GM23338 (cell line): ENCODE measurements around the gene RUNX1. TPM values are rescaled to one million over a fixed set of nuclear protein-coding genes. Genes with fewer than 3 reads are reported as not detected.

Source experiments
- ATAC-seq: fragments of 200-7000 bp; cut with Tn5 transposase; 3 replicates; pipeline ENCODE4 v1.9.1; 2020
- DNase-seq: peaks from one replicate; pipeline ENCODE4 v3.0.0-alpha.2; 2015; ENCODE audit warnings: low spot score
- H2AFZ ChIP-seq: fragments of 200-600 bp; sonication (generic); 2 replicates; pipeline ENCODE4 v1.8.0; 2016; ENCODE audit warnings: antibody characterized with exemption, mild to moderate bottlenecking, moderate library complexity
- H3F3A ChIP-seq: fragments of 200-600 bp; sonication (generic); replicated peaks from 2 replicates; pipeline ENCODE4 v1.8.0; 2017; ENCODE audit warnings: antibody characterized with exemption, mixed run types, low read depth
- H3K27ac ChIP-seq: fragments of 200-600 bp; sonication (generic); 2 replicates; pipeline ENCODE4 v1.6.1; 2016; ENCODE audit warnings: low read depth
- H3K27me3 ChIP-seq: fragments of 200-600 bp; sonication (generic); 2 replicates; pipeline ENCODE4 v1.8.0; 2016; ENCODE audit warnings: mild to moderate bottlenecking, mixed run types, moderate library complexity; ENCODE audit not compliant: insufficient read depth
- H3K36me3 ChIP-seq: fragments of 200-600 bp; sonication (generic); 2 replicates; pipeline ENCODE4 v1.8.0; 2016; ENCODE audit warnings: mild to moderate bottlenecking; ENCODE audit not compliant: insufficient read depth
- H3K4me1 ChIP-seq: fragments of 200-600 bp; sonication (generic); 2 replicates; pipeline ENCODE4 v1.8.0; 2016; ENCODE audit warnings: mild to moderate bottlenecking, moderate library complexity; ENCODE audit not compliant: insufficient read depth
- H3K4me2 ChIP-seq: fragments of 200-600 bp; sonication (generic); 2 replicates; pipeline ENCODE4 v1.7.1; 2017; ENCODE audit warnings: mixed run types
- H3K4me3 ChIP-seq: fragments of 200-600 bp; sonication (generic); 2 replicates; pipeline ENCODE4 v1.6.1; 2016; ENCODE audit warnings: mixed run types
- H3K79me2 ChIP-seq: fragments of 200-600 bp; sonication (generic); replicated peaks from 2 replicates; pipeline ENCODE4 v1.8.0; 2017; ENCODE audit warnings: mild to moderate bottlenecking; ENCODE audit not compliant: insufficient read depth
- H3K9me2 ChIP-seq: fragments of 200-600 bp; sonication (generic); 2 replicates; pipeline ENCODE4 v1.8.0; 2017; ENCODE audit not compliant: insufficient read depth
- H4K20me1 ChIP-seq: fragments of 200-600 bp; sonication (generic); replicated peaks from 2 replicates; pipeline ENCODE4 v1.8.0; 2017; ENCODE audit warnings: mild to moderate bottlenecking; ENCODE audit not compliant: insufficient read depth
- H3K27ac Mint-ChIP-seq: 2 replicates; pipeline ENCODE4 v1.8.0; 2020; ENCODE audit warnings: inconsistent platforms, mild to moderate bottlenecking, moderate library complexity, mixed read lengths
- H3K27me3 Mint-ChIP-seq: 3 replicates; pipeline ENCODE4 v1.8.0; 2022; ENCODE audit warnings: low read depth, mild to moderate bottlenecking, moderate library complexity, mixed read lengths, inconsistent platforms; ENCODE audit not compliant: insufficient read depth, poor library complexity
- H3K36me3 Mint-ChIP-seq: 3 replicates; pipeline ENCODE4 v1.8.0; 2021; ENCODE audit warnings: low read depth, mild to moderate bottlenecking, inconsistent platforms, moderate library complexity, mixed read lengths
- H3K4me1 Mint-ChIP-seq: 3 replicates; pipeline ENCODE4 v1.8.0; 2020; ENCODE audit warnings: mild to moderate bottlenecking, inconsistent platforms, mixed read lengths
- H3K4me3 Mint-ChIP-seq: 3 replicates; pipeline ENCODE4 v1.8.0; 2021; ENCODE audit warnings: moderate library complexity, mild to moderate bottlenecking, inconsistent platforms, mixed read lengths
- H3K9me3 Mint-ChIP-seq: 3 replicates; pipeline ENCODE4 v1.8.0; 2020; ENCODE audit warnings: moderate library complexity, mild to moderate bottlenecking, inconsistent platforms, mixed read lengths
- CREB1 ChIP-seq: fragments of 250-450 bp; sonication (Bioruptor Pico); IDR thresholded peaks from 2 replicates; pipeline ENCODE4 v1.5.0; 2020; ENCODE audit warnings: low read depth, mild to moderate bottlenecking, moderate library complexity
- EZH2phosphoT487 ChIP-seq: fragments of 200-600 bp; sonication (generic); IDR thresholded peaks from one replicate; pipeline ENCODE4 v1.8.1; 2018; ENCODE audit warnings: antibody characterized with exemption; ENCODE audit not compliant: unreplicated experiment
- JUNB ChIP-seq: IDR thresholded peaks from one replicate; pipeline ENCODE4 v1.6.1; 2016; ENCODE audit warnings: antibody characterized with exemption; ENCODE audit not compliant: unreplicated experiment
- NANOG ChIP-seq: IDR thresholded peaks from 2 replicates; pipeline ENCODE4 v1.6.1; 2016; ENCODE audit warnings: antibody characterized with exemption, borderline replicate concordance
- STAT1 ChIP-seq: IDR thresholded peaks from one replicate; pipeline ENCODE4 v1.6.1; 2016; ENCODE audit warnings: antibody characterized with exemption; ENCODE audit not compliant: unreplicated experiment
- ZNF114 ChIP-seq: fragments of 250-450 bp; sonication (Bioruptor Pico); IDR thresholded peaks from 2 replicates; pipeline ENCODE4 v1.5.0; 2020; ENCODE audit warnings: mild to moderate bottlenecking, moderate library complexity
- ZNF331 ChIP-seq: fragments of 250-450 bp; sonication (Bioruptor Pico); IDR thresholded peaks from 2 replicates; pipeline ENCODE4 v1.5.0; 2020; ENCODE audit warnings: low read depth, mild to moderate bottlenecking, moderate library complexity
- polyA plus RNA-seq: library from polyadenylated mRNA; unstranded; fragments of >200 nt; fragmentation: Nextera tagmentation; extraction: Ambion mirVana; gene quantifications from 2 replicates; pipeline ENCODE4 v1.2.1, GENCODE V29; 2016
- total RNA-seq: library from RNA; depleted of rRNA; stranded (reverse); fragments of >200 nt; shearing (Covaris generic); gene quantifications from 2 replicates; pipeline ENCODE4 v1.2.3, GENCODE V29; 2014
- TF ChIP-seq, protein P1 (sequence below): fragments of 250-450 bp; sonication (Bioruptor Pico); IDR thresholded peaks from 2 replicates; pipeline ENCODE4 v1.5.0; 2020; ENCODE audit warnings: mild to moderate bottlenecking, moderate library complexity
- TF ChIP-seq, protein P2 (sequence below): IDR thresholded peaks from one replicate; pipeline ENCODE4 v1.6.1; 2018; ENCODE audit warnings: antibody characterized with exemption; ENCODE audit not compliant: unreplicated experiment
- TF ChIP-seq, protein P3 (sequence below), 2 experiments: fragments of 200-600 bp in 1 of 2; sonication (generic) in 1 of 2; conservative IDR thresholded peaks; 2 replicates each; pipeline versions ENCODE4 v1.5.1 to v1.6.1; 2016 to 2017; ENCODE audit warnings: antibody characterized with exemption in 2 of 2, low read depth in 2 of 2, mild to moderate bottlenecking in 2 of 2, moderate library complexity in 1 of 2

RUNX1 gene
- total and polyA plus RNA-seq, 2 experiments from 2014 or later = 0.29 to 1.1 TPM

DNA sequence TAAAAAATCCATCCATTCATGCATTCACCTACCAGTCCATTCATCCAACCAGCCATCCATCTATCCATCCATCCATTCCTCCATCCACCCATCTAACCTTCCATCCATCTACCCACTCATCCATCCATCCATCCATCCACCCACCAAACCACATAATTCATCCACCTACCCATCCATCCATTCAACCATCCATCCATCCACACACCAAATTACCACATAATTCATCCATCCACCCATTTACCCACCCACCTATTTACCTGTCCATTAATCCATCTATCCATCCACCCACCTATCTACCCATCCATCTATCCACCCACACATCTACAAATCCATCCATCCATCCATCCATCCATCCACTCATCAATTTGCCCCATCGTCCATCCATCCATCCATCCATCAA lies 308.9 kb downstream of the RUNX1 start:
- Mint-ChIP-seq H3K4me1 (no peaks in the 10 kb centered on the region; the same call in 2 of the 3 replicates), H3K36me3 (no peaks in the 10 kb centered on the region), H3K4me3 (no peak overlapping the region), H3K9me3 (no peaks in the 10 kb centered on the region; the same call in 2 of the 3 replicates), H3K27me3 (peaks cover 2% of the 10 kb centered on the region), H3K27ac (no peak overlapping the region)
- H3K27me3 ChIP-seq = no peaks in the 10 kb centered on the region
- DNase-seq (no peak), ATAC-seq (no peak)
- no peaks in the 10 kb centered on the region for H3K79me2 ChIP-seq
- H3F3A ChIP-seq = no peaks in the 10 kb centered on the region
- no peak overlapping the region for H3K27ac ChIP-seq
- no peaks in the 10 kb centered on the region for H3K36me3 ChIP-seq
- H3K4me3 ChIP-seq = no peak overlapping the region
- no peak for TF ChIP-seq ZNF331 (CRISPR knock-in tag)
- TF ChIP-seq, protein P1, sequence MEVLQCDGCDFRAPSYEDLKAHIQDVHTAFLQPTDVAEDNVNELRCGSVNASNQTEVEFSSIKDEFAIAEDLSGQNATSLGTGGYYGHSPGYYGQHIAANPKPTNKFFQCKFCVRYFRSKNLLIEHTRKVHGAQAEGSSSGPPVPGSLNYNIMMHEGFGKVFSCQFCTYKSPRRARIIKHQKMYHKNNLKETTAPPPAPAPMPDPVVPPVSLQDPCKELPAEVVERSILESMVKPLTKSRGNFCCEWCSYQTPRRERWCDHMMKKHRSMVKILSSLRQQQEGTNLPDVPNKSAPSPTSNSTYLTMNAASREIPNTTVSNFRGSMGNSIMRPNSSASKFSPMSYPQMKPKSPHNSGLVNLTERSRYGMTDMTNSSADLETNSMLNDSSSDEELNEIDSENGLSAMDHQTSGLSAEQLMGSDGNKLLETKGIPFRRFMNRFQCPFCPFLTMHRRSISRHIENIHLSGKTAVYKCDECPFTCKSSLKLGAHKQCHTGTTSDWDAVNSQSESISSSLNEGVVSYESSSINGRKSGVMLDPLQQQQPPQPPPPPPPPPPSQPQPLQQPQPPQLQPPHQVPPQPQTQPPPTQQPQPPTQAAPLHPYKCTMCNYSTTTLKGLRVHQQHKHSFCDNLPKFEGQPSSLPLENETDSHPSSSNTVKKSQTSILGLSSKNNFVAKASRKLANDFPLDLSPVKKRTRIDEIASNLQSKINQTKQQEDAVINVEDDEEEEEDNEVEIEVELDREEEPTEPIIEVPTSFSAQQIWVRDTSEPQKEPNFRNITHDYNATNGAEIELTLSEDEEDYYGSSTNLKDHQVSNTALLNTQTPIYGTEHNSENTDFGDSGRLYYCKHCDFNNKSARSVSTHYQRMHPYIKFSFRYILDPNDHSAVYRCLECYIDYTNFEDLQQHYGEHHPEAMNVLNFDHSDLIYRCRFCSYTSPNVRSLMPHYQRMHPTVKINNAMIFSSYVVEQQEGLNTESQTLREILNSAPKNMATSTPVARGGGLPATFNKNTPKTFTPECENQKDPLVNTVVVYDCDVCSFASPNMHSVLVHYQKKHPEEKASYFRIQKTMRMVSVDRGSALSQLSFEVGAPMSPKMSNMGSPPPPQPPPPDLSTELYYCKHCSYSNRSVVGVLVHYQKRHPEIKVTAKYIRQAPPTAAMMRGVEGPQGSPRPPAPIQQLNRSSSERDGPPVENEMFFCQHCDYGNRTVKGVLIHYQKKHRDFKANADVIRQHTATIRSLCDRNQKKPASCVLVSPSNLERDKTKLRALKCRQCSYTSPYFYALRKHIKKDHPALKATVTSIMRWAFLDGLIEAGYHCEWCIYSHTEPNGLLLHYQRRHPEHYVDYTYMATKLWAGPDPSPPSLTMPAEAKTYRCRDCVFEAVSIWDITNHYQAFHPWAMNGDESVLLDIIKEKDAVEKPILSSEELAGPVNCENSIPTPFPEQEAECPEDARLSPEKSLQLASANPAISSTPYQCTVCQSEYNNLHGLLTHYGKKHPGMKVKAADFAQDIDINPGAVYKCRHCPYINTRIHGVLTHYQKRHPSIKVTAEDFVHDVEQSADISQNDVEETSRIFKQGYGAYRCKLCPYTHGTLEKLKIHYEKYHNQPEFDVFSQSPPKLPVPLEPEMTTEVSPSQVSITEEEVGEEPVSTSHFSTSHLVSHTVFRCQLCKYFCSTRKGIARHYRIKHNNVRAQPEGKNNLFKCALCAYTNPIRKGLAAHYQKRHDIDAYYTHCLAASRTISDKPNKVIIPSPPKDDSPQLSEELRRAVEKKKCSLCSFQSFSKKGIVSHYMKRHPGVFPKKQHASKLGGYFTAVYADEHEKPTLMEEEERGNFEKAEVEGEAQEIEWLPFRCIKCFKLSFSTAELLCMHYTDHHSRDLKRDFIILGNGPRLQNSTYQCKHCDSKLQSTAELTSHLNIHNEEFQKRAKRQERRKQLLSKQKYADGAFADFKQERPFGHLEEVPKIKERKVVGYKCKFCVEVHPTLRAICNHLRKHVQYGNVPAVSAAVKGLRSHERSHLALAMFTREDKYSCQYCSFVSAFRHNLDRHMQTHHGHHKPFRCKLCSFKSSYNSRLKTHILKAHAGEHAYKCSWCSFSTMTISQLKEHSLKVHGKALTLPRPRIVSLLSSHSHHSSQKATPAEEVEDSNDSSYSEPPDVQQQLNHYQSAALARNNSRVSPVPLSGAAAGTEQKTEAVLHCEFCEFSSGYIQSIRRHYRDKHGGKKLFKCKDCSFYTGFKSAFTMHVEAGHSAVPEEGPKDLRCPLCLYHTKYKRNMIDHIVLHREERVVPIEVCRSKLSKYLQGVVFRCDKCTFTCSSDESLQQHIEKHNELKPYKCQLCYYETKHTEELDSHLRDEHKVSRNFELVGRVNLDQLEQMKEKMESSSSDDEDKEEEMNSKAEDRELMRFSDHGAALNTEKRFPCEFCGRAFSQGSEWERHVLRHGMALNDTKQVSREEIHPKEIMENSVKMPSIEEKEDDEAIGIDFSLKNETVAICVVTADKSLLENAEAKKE (CRISPR knock-in tag) = no peak
- TF ChIP-seq, protein P2, sequence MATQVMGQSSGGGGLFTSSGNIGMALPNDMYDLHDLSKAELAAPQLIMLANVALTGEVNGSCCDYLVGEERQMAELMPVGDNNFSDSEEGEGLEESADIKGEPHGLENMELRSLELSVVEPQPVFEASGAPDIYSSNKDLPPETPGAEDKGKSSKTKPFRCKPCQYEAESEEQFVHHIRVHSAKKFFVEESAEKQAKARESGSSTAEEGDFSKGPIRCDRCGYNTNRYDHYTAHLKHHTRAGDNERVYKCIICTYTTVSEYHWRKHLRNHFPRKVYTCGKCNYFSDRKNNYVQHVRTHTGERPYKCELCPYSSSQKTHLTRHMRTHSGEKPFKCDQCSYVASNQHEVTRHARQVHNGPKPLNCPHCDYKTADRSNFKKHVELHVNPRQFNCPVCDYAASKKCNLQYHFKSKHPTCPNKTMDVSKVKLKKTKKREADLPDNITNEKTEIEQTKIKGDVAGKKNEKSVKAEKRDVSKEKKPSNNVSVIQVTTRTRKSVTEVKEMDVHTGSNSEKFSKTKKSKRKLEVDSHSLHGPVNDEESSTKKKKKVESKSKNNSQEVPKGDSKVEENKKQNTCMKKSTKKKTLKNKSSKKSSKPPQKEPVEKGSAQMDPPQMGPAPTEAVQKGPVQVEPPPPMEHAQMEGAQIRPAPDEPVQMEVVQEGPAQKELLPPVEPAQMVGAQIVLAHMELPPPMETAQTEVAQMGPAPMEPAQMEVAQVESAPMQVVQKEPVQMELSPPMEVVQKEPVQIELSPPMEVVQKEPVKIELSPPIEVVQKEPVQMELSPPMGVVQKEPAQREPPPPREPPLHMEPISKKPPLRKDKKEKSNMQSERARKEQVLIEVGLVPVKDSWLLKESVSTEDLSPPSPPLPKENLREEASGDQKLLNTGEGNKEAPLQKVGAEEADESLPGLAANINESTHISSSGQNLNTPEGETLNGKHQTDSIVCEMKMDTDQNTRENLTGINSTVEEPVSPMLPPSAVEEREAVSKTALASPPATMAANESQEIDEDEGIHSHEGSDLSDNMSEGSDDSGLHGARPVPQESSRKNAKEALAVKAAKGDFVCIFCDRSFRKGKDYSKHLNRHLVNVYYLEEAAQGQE = no peak
- no peak for TF ChIP-seq NANOG
- TF ChIP-seq CREB1 = no peak
- no peak for TF ChIP-seq ZNF114 (CRISPR knock-in tag)
- TF ChIP-seq, protein P3, sequence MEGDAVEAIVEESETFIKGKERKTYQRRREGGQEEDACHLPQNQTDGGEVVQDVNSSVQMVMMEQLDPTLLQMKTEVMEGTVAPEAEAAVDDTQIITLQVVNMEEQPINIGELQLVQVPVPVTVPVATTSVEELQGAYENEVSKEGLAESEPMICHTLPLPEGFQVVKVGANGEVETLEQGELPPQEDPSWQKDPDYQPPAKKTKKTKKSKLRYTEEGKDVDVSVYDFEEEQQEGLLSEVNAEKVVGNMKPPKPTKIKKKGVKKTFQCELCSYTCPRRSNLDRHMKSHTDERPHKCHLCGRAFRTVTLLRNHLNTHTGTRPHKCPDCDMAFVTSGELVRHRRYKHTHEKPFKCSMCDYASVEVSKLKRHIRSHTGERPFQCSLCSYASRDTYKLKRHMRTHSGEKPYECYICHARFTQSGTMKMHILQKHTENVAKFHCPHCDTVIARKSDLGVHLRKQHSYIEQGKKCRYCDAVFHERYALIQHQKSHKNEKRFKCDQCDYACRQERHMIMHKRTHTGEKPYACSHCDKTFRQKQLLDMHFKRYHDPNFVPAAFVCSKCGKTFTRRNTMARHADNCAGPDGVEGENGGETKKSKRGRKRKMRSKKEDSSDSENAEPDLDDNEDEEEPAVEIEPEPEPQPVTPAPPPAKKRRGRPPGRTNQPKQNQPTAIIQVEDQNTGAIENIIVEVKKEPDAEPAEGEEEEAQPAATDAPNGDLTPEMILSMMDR (conservative IDR thresholded peaks at IDR 0.05; ENCODE audit: low read depth in 2 of 2) = no peak
- no peak for TF ChIP-seq STAT1
- TF ChIP-seq EZH2phosphoT487 = no peak
- no peak for TF ChIP-seq JUNB
- no peak overlapping the region for H3K4me2 ChIP-seq
- H2AFZ ChIP-seq = no peak overlapping the region
- H3K4me1 ChIP-seq = no peaks in the 10 kb centered on the region
- peaks cover 11% of the 10 kb centered on the region; the same call in 1 of the 2 replicates for H3K9me2 ChIP-seq
- H4K20me1 ChIP-seq = no peaks in the 10 kb centered on the region
